ENCODE measurements around the gene ITGB3.

The ITGB3 gene

GRCh38 chr17:47276868-47277267, 23.2 kb downstream of the ITGB3 start:
- DNase-seq = peak in 4 of 14 donors; percentile 4 to 18 (median 10)

- DNase-seq = no peak
Observed at GRCh38 chr17:47277921-47278320, 24.3 kb downstream of the ITGB3 start.

GRCh38 chr17:47278561-47278960, 24.9 kb downstream of the ITGB3 start:
- no peak for DNase-seq

- DNase-seq = peak in 8 of 14 donors; percentile 5 to 31 (median 18)
Observed at GRCh38 chr17:47279062-47279801, 25.6 kb downstream of the ITGB3 start.

- no peak for DNase-seq
Observed at GRCh38 chr17:47280072-47280811, 26.6 kb downstream of the ITGB3 start.

- no peak for DNase-seq
Observed at GRCh38 chr17:47281216-47281615, 27.6 kb downstream of the ITGB3 start.

GRCh38 chr17:47285003-47285402, 31.4 kb downstream of the ITGB3 start:
- no peak for DNase-seq

GRCh38 chr17:47286198-47286914, 32.7 kb downstream of the ITGB3 start:
- no peak for DNase-seq

GRCh38 chr17:47287068-47287467, 33.4 kb downstream of the ITGB3 start:
- DNase-seq = no peak

- no peak for DNase-seq
Observed at GRCh38 chr17:47287639-47288038, 34.0 kb downstream of the ITGB3 start.

GRCh38 chr17:47288531-47289116, 35.0 kb downstream of the ITGB3 start:
- DNase-seq = no peak

GRCh38 chr17:47289302-47289701, 35.7 kb downstream of the ITGB3 start:
- no peak for DNase-seq

GRCh38 chr17:47290870-47291241, 37.2 kb downstream of the ITGB3 start:
- DNase-seq = no peak

- DNase-seq = no peak
Observed at GRCh38 chr17:47291242-47291873, 37.7 kb downstream of the ITGB3 start.

- no peak for DNase-seq
Observed at GRCh38 chr17:47292206-47292605, 38.6 kb downstream of the ITGB3 start.

GRCh38 chr17:47295037-47295873, 41.6 kb downstream of the ITGB3 start:
- DNase-seq = peak in 10 of 14 donors; percentile 18 to 75 (median 64)

- DNase-seq = peak in 2 of 14 donors; percentile 43 to 75
Observed at GRCh38 chr17:47295874-47296255, 42.2 kb downstream of the ITGB3 start.

- DNase-seq = no peak
Observed at GRCh38 chr17:47297661-47298400, 44.2 kb downstream of the ITGB3 start.

GRCh38 chr17:47298712-47299111, 45.1 kb downstream of the ITGB3 start:
- no peak for DNase-seq

- DNase-seq = no peak
Observed at GRCh38 chr17:47299239-47299910, 45.7 kb downstream of the ITGB3 start.
